ENCODE measurements around the gene ENO2.

ENO2 gene

GRCh38 chr12:6935371-6936193 is 21.2 kb downstream of the ENO2 start:
- no peak for DNase-seq

- no peak for DNase-seq
Observed at GRCh38 chr12:6936194-6936635, 21.8 kb downstream of the ENO2 start.

GRCh38 chr12:6936636-6937480 is 22.5 kb downstream of the ENO2 start:
- no peak for DNase-seq

- peak; percentile 100 for DNase-seq
Observed at GRCh38 chr12:6937481-6938352, 23.3 kb downstream of the ENO2 start.

GRCh38 chr12:6938353-6939190 is 24.2 kb downstream of the ENO2 start:
- no peak for DNase-seq

- no peak for DNase-seq
Observed at GRCh38 chr12:6939191-6939540, 24.8 kb downstream of the ENO2 start.

GRCh38 chr12:6941267-6941666 is 26.9 kb downstream of the ENO2 start:
- no peak for DNase-seq

- DNase-seq: no peak
Observed at GRCh38 chr12:6941782-6942181, 27.4 kb downstream of the ENO2 start.

GRCh38 chr12:6942331-6942665 is 27.9 kb downstream of the ENO2 start:
- DNase-seq: peak; percentile 64

- peak; percentile 99 for DNase-seq
Observed at GRCh38 chr12:6943389-6943721, 29.0 kb downstream of the ENO2 start.

GRCh38 chr12:6943722-6944380 is 29.5 kb downstream of the ENO2 start, which contains the start of the genes C12orf57 and RNU7-1:
Gene C12orf57, plus strand, starts transcription at chr12:6944022. Its CDS starts 100 bp downstream, at chr12:6944122.
Gene RNU7-1, plus strand, starts transcription at chr12:6943816.
- DNase-seq: peak; percentile 98

GRCh38 chr12:6944381-6945186 is 30.2 kb downstream of the ENO2 start:
- DNase-seq: peak; percentile 100

- peak; percentile 69 for DNase-seq
Observed at GRCh38 chr12:6945613-6946012, 31.2 kb downstream of the ENO2 start.

GRCh38 chr12:6946033-6946919 is 31.9 kb downstream of the ENO2 start:
- DNase-seq: peak; percentile 100

- DNase-seq: no peak
Observed at GRCh38 chr12:6946920-6947374, 32.6 kb downstream of the ENO2 start.

- DNase-seq: no peak
Observed at GRCh38 chr12:6947615-6948014, 33.2 kb downstream of the ENO2 start.

- no peak for DNase-seq
Observed at GRCh38 chr12:6948873-6949594, 34.7 kb downstream of the ENO2 start.

- DNase-seq: no peak
Observed at GRCh38 chr12:6950401-6950801, 36.0 kb downstream of the ENO2 start.
